GM23338 (cell line): Measurements from ENCODE around the gene TBC1D5.

Experiments
- CREB1 ChIP-seq: fragments of 250-450 bp; sonication (Bioruptor Pico); IDR thresholded peaks from 2 replicates; pipeline ENCODE4 v1.5.0; 2020; ENCODE audit warnings: low read depth, mild to moderate bottlenecking, moderate library complexity
- CTCF ChIP-seq, 2 experiments: fragments of 200-600 bp in 1 of 2; sonication (generic) in 1 of 2; conservative IDR thresholded peaks; 2 replicates each; pipeline versions ENCODE4 v1.5.1 to v1.6.1; 2016 to 2017; ENCODE audit warnings: antibody characterized with exemption in 2 of 2, low read depth in 2 of 2, mild to moderate bottlenecking in 2 of 2, moderate library complexity in 1 of 2
- JUNB ChIP-seq: IDR thresholded peaks from one replicate; pipeline ENCODE4 v1.6.1; 2016; ENCODE audit warnings: antibody characterized with exemption; ENCODE audit not compliant: unreplicated experiment
- NANOG ChIP-seq: IDR thresholded peaks from 2 replicates; pipeline ENCODE4 v1.6.1; 2016; ENCODE audit warnings: antibody characterized with exemption, borderline replicate concordance
- POLR2AphosphoS5 ChIP-seq: IDR thresholded peaks from 2 replicates; pipeline ENCODE4 v1.6.1; 2016; ENCODE audit warnings: antibody characterized with exemption, low read depth

GRCh38 chr3:17219593-17219992 is 522.8 kb downstream of the TBC1D5 start:
- TF ChIP-seq CTCF (conservative IDR thresholded peaks at IDR 0.05; ENCODE audit: low read depth in 2 of 2): no peak
- no peak for TF ChIP-seq POLR2AphosphoS5
- no peak for TF ChIP-seq CREB1 (CRISPR knock-in tag)
- no peak for TF ChIP-seq NANOG
- TF ChIP-seq JUNB: no peak
